Progenitor cell of endocrine pancreas (in vitro differentiated cells): ENCODE data around the gene CD3G. TPM values are rescaled to one million over a fixed set of nuclear protein-coding genes. Genes with fewer than 3 reads are reported as not detected.

ENCODE experiments used
- DNase-seq: peaks from one replicate; pipeline ENCODE4 v3.0.0; 2021; ENCODE audit warnings: low spot score; ENCODE audit not compliant: unreplicated experiment
- H3K27ac Mint-ChIP-seq: 2 replicates; pipeline ENCODE4 v1.8.0; 2021; ENCODE audit warnings: mild to moderate bottlenecking, moderate library complexity, mixed read lengths
- H3K27me3 Mint-ChIP-seq: 2 replicates; pipeline ENCODE4 v1.8.0; 2021; ENCODE audit warnings: mixed read lengths
- H3K36me3 Mint-ChIP-seq: 2 replicates; pipeline ENCODE4 v1.8.0; 2022; ENCODE audit warnings: mixed read lengths; ENCODE audit not compliant: insufficient read depth
- H3K4me1 Mint-ChIP-seq: 2 replicates; pipeline ENCODE4 v1.8.0; 2021; ENCODE audit warnings: low read depth, mixed read lengths
- H3K4me3 Mint-ChIP-seq: 2 replicates; pipeline ENCODE4 v1.8.0; 2021; ENCODE audit warnings: low read depth, mild to moderate bottlenecking, moderate library complexity, mixed read lengths
- H3K9me3 Mint-ChIP-seq: 2 replicates; pipeline ENCODE4 v1.8.0; 2021; ENCODE audit warnings: low read depth, mixed read lengths
- CTCF ChIP-seq: fragments of 200-600 bp; sonication (generic); IDR thresholded peaks from one replicate; pipeline ENCODE4 v1.5.0; 2021; ENCODE audit warnings: antibody characterized with exemption, mild to moderate bottlenecking; ENCODE audit not compliant: unreplicated experiment
- total RNA-seq: library from RNA; stranded (reverse); gene quantifications from 2 replicates; pipeline ENCODE4 v1.2.1, GENCODE V29; 2021

CD3G gene
- total RNA-seq, 1 donor from 2014 or later: not detected

- Mint-ChIP-seq H3K27ac (no peak overlapping the region), H3K4me3 (no peak overlapping the region), H3K9me3 (no peaks in the 10 kb centered on the region), H3K36me3 (peaks cover 30% of the 10 kb centered on the region), H3K4me1 (no peaks in the 10 kb centered on the region), H3K27me3 (no peaks in the 10 kb centered on the region)
- no peak for DNase-seq
- no peak for TF ChIP-seq CTCF
Observed at GRCh38 chr11:118374729-118375128, 30.6 kb downstream of the CD3G start.

- Mint-ChIP-seq H3K4me3 (no peak overlapping the region), H3K4me1 (no peaks in the 10 kb centered on the region), H3K27me3 (no peaks in the 10 kb centered on the region), H3K27ac (no peak overlapping the region), H3K36me3 (peaks cover 24% of the 10 kb centered on the region), H3K9me3 (no peaks in the 10 kb centered on the region)
- TF ChIP-seq CTCF: no peak
- no peak for DNase-seq
Observed at GRCh38 chr11:118375978-118376377, 31.8 kb downstream of the CD3G start.

GRCh38 chr11:118379497-118379896 lies 35.4 kb downstream of the CD3G start:
- no peak for DNase-seq
- Mint-ChIP-seq H3K4me1 (peaks cover 2% of the 10 kb centered on the region), H3K9me3 (no peaks in the 10 kb centered on the region), H3K27me3 (no peaks in the 10 kb centered on the region), H3K4me3 (no peak overlapping the region), H3K27ac (no peak overlapping the region), H3K36me3 (peaks cover 26% of the 10 kb centered on the region)
- TF ChIP-seq CTCF: no peak

GRCh38 chr11:118380571-118380970 lies 36.4 kb downstream of the CD3G start:
- DNase-seq: no peak
- Mint-ChIP-seq H3K4me1 (peaks cover 2% of the 10 kb centered on the region), H3K27ac (no peak overlapping the region), H3K36me3 (peaks cover 30% of the 10 kb centered on the region), H3K4me3 (no peak overlapping the region), H3K27me3 (no peaks in the 10 kb centered on the region), H3K9me3 (no peaks in the 10 kb centered on the region)
- no peak for TF ChIP-seq CTCF

GRCh38 chr11:118382954-118383353 lies 38.8 kb downstream of the CD3G start:
- DNase-seq: no peak
- Mint-ChIP-seq H3K27me3 (no peaks in the 10 kb centered on the region), H3K4me3 (no peak overlapping the region), H3K27ac (no peak overlapping the region), H3K9me3 (no peaks in the 10 kb centered on the region), H3K4me1 (peaks cover 2% of the 10 kb centered on the region), H3K36me3 (peaks cover 28% of the 10 kb centered on the region)
- TF ChIP-seq CTCF: no peak
